ENCODE data around the gene NRIP1. TPM values are rescaled to one million over a fixed set of nuclear protein-coding genes. Genes with fewer than 3 reads are reported as not detected.
"Not testable (repeated sequence)": the region's sequence is repeated elsewhere in the genome, so short reads cannot be mapped to it uniquely, and the experiment has no call there.

Gene NRIP1
- total and polyA plus RNA-seq, 9 of the 15 experiments (the other 6 are each of a cell fraction or from before 2014, with no cell fraction given), result 4.3 to 42.8 (median 19.6) TPM

- TF ChIP-seq POLR2AphosphoS5 (IDR thresholded peaks at IDR 0.05; ENCODE audit: control insufficient read depth, insufficient read depth, low read depth, low read length), result no peak
- TF ChIP-seq U2AF1 (optimal IDR thresholded peaks at IDR 0.05; ENCODE audit: low read depth, low read length), result no peak
- no peak for TF ChIP-seq ARID4B (CRISPR knock-in tag; IDR thresholded peaks at IDR 0.05)
- no peak for TF ChIP-seq TSHZ1 (CRISPR knock-in tag; IDR thresholded peaks at IDR 0.05)
- no peak for TF ChIP-seq NFE2 (IDR thresholded peaks at IDR 0.05; ENCODE audit: low read depth)
Observed at GRCh38 chr21:15031790-15032357, 32.9 kb downstream of the NRIP1 start (continued).

GRCh38 chr21:15031362-15031761, 33.4 kb downstream of the NRIP1 start:
- CTCF ChIA-PET (ENCODE audit: low intra/inter-chr PET ratio); POLR2A ChIA-PET; H3K4me3 ChIP-seq; H3K4me1 ChIP-seq (replicated peaks in 1 of 2; ENCODE audit: control insufficient read depth in 2 of 2, insufficient read depth in 2 of 2, low read length in 2 of 2); H3K9ac ChIP-seq (ENCODE audit: insufficient read depth in 1 of 2, low read depth in 2 of 2, low read length in 2 of 2); H3K9me3 ChIP-seq (replicated peaks; ENCODE audit: control insufficient read depth, insufficient read depth, low read depth, low read length); H2AFZ ChIP-seq (ENCODE audit: low read depth, low read length); FAIRE-seq; ATAC-seq; H4K20me1 ChIP-seq (replicated peaks; ENCODE audit: control insufficient read depth, insufficient read depth, low read length); H3K4me2 ChIP-seq (ENCODE audit: insufficient read depth, low read length); BruUV-seq (replicated peaks); intact Hi-C loops (cut with micrococcal nuclease); DNase-seq (ENCODE audit: extremely low read depth in 1 of 4, low spot score in 3 of 4); H3K27me3 ChIP-seq (ENCODE audit: control insufficient read depth in 2 of 2, insufficient read depth in 2 of 2, low read length in 2 of 2); H3K27ac ChIP-seq (ENCODE audit: extremely low read depth, low read depth, low read length); H3K9me1 ChIP-seq (ENCODE audit: control insufficient read depth, insufficient read depth, low read length): not testable (repeated sequence)
- Histone ChIP-seq H3K79me2 (ENCODE audit: control insufficient read depth, insufficient read depth, low read length) (peaks cover 69% of the 10 kb centered on the region), H3K36me3 (ENCODE audit: control insufficient read depth, insufficient read depth, low read length) (peaks cover 19% of the 10 kb centered on the region; the same call in 2 of the 3 replicates)
- in situ Hi-C loops (cut with MboI), result loop anchor here (25.0 kb wide), 1 partner anchor 1694 kb away; no protein-coding TSS in a partner anchor
- WGBS (ENCODE audit: insufficient coverage, low coverage, missing lambda C conversion rate), result 98% methylated on average over 6 of the region's 14 CpGs

GRCh38 chr21:15030861-15031260, 33.9 kb downstream of the NRIP1 start:
- CTCF ChIA-PET (ENCODE audit: low intra/inter-chr PET ratio); H3K4me3 ChIP-seq; H3K9ac ChIP-seq (ENCODE audit: insufficient read depth in 1 of 2, low read depth in 2 of 2, low read length in 2 of 2); DNase-seq (ENCODE audit: extremely low read depth in 1 of 4, low spot score in 3 of 4); H2AFZ ChIP-seq (ENCODE audit: low read depth, low read length); BruUV-seq (replicated peaks); H3K27ac ChIP-seq (ENCODE audit: extremely low read depth, low read depth, low read length); ATAC-seq; H3K9me3 ChIP-seq (replicated peaks; ENCODE audit: control insufficient read depth, insufficient read depth, low read depth, low read length); H4K20me1 ChIP-seq (replicated peaks; ENCODE audit: control insufficient read depth, insufficient read depth, low read length); intact Hi-C loops (cut with micrococcal nuclease); H3K27me3 ChIP-seq (ENCODE audit: control insufficient read depth in 2 of 2, insufficient read depth in 2 of 2, low read length in 2 of 2); H3K4me2 ChIP-seq (ENCODE audit: insufficient read depth, low read length); FAIRE-seq; H3K9me1 ChIP-seq (ENCODE audit: control insufficient read depth, insufficient read depth, low read length); H3K4me1 ChIP-seq (replicated peaks in 1 of 2; ENCODE audit: control insufficient read depth in 2 of 2, insufficient read depth in 2 of 2, low read length in 2 of 2); POLR2A ChIA-PET: not testable (repeated sequence)
- WGBS (ENCODE audit: insufficient coverage, low coverage, missing lambda C conversion rate), result 100% methylated on average over 2 of the region's 8 CpGs
- peaks cover 19% of the 10 kb centered on the region; the same call in 2 of the 3 replicates for H3K36me3 ChIP-seq (ENCODE audit: control insufficient read depth, insufficient read depth, low read length)
- in situ Hi-C loops (cut with MboI), result loop anchor here (25.0 kb wide), 1 partner anchor 1694 kb away; no protein-coding TSS in a partner anchor
- H3K79me2 ChIP-seq (ENCODE audit: control insufficient read depth, insufficient read depth, low read length), result peaks cover 69% of the 10 kb centered on the region

Measured in K562 (cell line).